Epithelial cell of esophagus (primary cell): ENCODE results near the gene R3HDM4.
A peak's percentile ranks its signal among the peaks of the same experiment; 100 is the strongest.

ENCODE experiments used
- DNase-seq: peaks from one replicate; pipeline ENCODE4 v3.0.0; 2010; ENCODE audit warnings: low read depth
- H3K4me3 ChIP-seq: 2 replicates; pipeline ENCODE4 v1.5.1; 2011; ENCODE audit warnings: mild to moderate bottlenecking, low read length, control low read depth
- CTCF ChIP-seq: IDR thresholded peaks from 2 replicates; pipeline ENCODE4 v1.5.1; 2011; ENCODE audit warnings: low read depth, mild to moderate bottlenecking, low read length, control low read depth, inconsistent platforms; ENCODE audit not compliant: insufficient read depth; ENCODE audit errors: missing control alignments

R3HDM4 gene

GRCh38 chr19:952680-953444, 39.8 kb upstream of the R3HDM4 start:
- TF ChIP-seq CTCF, result no peak
- DNase-seq, result peak; percentile 71
- H3K4me3 ChIP-seq, result peak overlapping the region; percentile 26

- DNase-seq, result no peak
- TF ChIP-seq CTCF, result no peak
- H3K4me3 ChIP-seq, result no peak overlapping the region
Observed at GRCh38 chr19:952049-952679, 39.1 kb upstream of the R3HDM4 start.

GRCh38 chr19:950352-951066, 37.5 kb upstream of the R3HDM4 start:
- H3K4me3 ChIP-seq, result no peak overlapping the region
- no peak for TF ChIP-seq CTCF
- no peak for DNase-seq

GRCh38 chr19:948842-949496, 36.0 kb upstream of the R3HDM4 start:
- DNase-seq, result no peak
- no peak overlapping the region for H3K4me3 ChIP-seq
- TF ChIP-seq CTCF, result no peak

GRCh38 chr19:947707-948539, 34.9 kb upstream of the R3HDM4 start:
- TF ChIP-seq CTCF, result no peak
- DNase-seq, result no peak
- no peak overlapping the region for H3K4me3 ChIP-seq

- no peak for DNase-seq
- TF ChIP-seq CTCF, result no peak
- H3K4me3 ChIP-seq, result no peak overlapping the region
Observed at GRCh38 chr19:947090-947706, 34.2 kb upstream of the R3HDM4 start.
